GM23338 (cell line): ENCODE measurements around the gene IGF1R. TPM values are rescaled to one million over a fixed set of nuclear protein-coding genes. Genes with fewer than 3 reads are reported as not detected.

Experiments
- ATAC-seq: fragments of 200-7000 bp; cut with Tn5 transposase; 3 replicates; pipeline ENCODE4 v1.9.1; 2020
- DNase-seq: peaks from one replicate; pipeline ENCODE4 v3.0.0-alpha.2; 2015; ENCODE audit warnings: low spot score
- H2AFZ ChIP-seq: fragments of 200-600 bp; sonication (generic); 2 replicates; pipeline ENCODE4 v1.8.0; 2016; ENCODE audit warnings: antibody characterized with exemption, mild to moderate bottlenecking, moderate library complexity
- H3F3A ChIP-seq: fragments of 200-600 bp; sonication (generic); replicated peaks from 2 replicates; pipeline ENCODE4 v1.8.0; 2017; ENCODE audit warnings: antibody characterized with exemption, mixed run types, low read depth
- H3K27ac ChIP-seq: fragments of 200-600 bp; sonication (generic); 2 replicates; pipeline ENCODE4 v1.6.1; 2016; ENCODE audit warnings: low read depth
- H3K27me3 ChIP-seq: fragments of 200-600 bp; sonication (generic); 2 replicates; pipeline ENCODE4 v1.8.0; 2016; ENCODE audit warnings: mild to moderate bottlenecking, mixed run types, moderate library complexity; ENCODE audit not compliant: insufficient read depth
- H3K36me3 ChIP-seq: fragments of 200-600 bp; sonication (generic); 2 replicates; pipeline ENCODE4 v1.8.0; 2016; ENCODE audit warnings: mild to moderate bottlenecking; ENCODE audit not compliant: insufficient read depth
- H3K4me1 ChIP-seq: fragments of 200-600 bp; sonication (generic); 2 replicates; pipeline ENCODE4 v1.8.0; 2016; ENCODE audit warnings: mild to moderate bottlenecking, moderate library complexity; ENCODE audit not compliant: insufficient read depth
- H3K4me2 ChIP-seq: fragments of 200-600 bp; sonication (generic); 2 replicates; pipeline ENCODE4 v1.7.1; 2017; ENCODE audit warnings: mixed run types
- H3K4me3 ChIP-seq: fragments of 200-600 bp; sonication (generic); 2 replicates; pipeline ENCODE4 v1.6.1; 2016; ENCODE audit warnings: mixed run types
- H3K79me2 ChIP-seq: fragments of 200-600 bp; sonication (generic); replicated peaks from 2 replicates; pipeline ENCODE4 v1.8.0; 2017; ENCODE audit warnings: mild to moderate bottlenecking; ENCODE audit not compliant: insufficient read depth
- H3K9me2 ChIP-seq: fragments of 200-600 bp; sonication (generic); 2 replicates; pipeline ENCODE4 v1.8.0; 2017; ENCODE audit not compliant: insufficient read depth
- H4K20me1 ChIP-seq: fragments of 200-600 bp; sonication (generic); replicated peaks from 2 replicates; pipeline ENCODE4 v1.8.0; 2017; ENCODE audit warnings: mild to moderate bottlenecking; ENCODE audit not compliant: insufficient read depth
- H3K27ac Mint-ChIP-seq: 2 replicates; pipeline ENCODE4 v1.8.0; 2020; ENCODE audit warnings: inconsistent platforms, mild to moderate bottlenecking, moderate library complexity, mixed read lengths
- H3K27me3 Mint-ChIP-seq: 3 replicates; pipeline ENCODE4 v1.8.0; 2022; ENCODE audit warnings: low read depth, mild to moderate bottlenecking, moderate library complexity, mixed read lengths, inconsistent platforms; ENCODE audit not compliant: insufficient read depth, poor library complexity
- H3K36me3 Mint-ChIP-seq: 3 replicates; pipeline ENCODE4 v1.8.0; 2021; ENCODE audit warnings: low read depth, mild to moderate bottlenecking, inconsistent platforms, moderate library complexity, mixed read lengths
- H3K4me1 Mint-ChIP-seq: 3 replicates; pipeline ENCODE4 v1.8.0; 2020; ENCODE audit warnings: mild to moderate bottlenecking, inconsistent platforms, mixed read lengths
- H3K4me3 Mint-ChIP-seq: 3 replicates; pipeline ENCODE4 v1.8.0; 2021; ENCODE audit warnings: moderate library complexity, mild to moderate bottlenecking, inconsistent platforms, mixed read lengths
- H3K9me3 Mint-ChIP-seq: 3 replicates; pipeline ENCODE4 v1.8.0; 2020; ENCODE audit warnings: moderate library complexity, mild to moderate bottlenecking, inconsistent platforms, mixed read lengths
- CREB1 ChIP-seq: fragments of 250-450 bp; sonication (Bioruptor Pico); IDR thresholded peaks from 2 replicates; pipeline ENCODE4 v1.5.0; 2020; ENCODE audit warnings: low read depth, mild to moderate bottlenecking, moderate library complexity
- CTCF ChIP-seq, 2 experiments: fragments of 200-600 bp in 1 of 2; sonication (generic) in 1 of 2; conservative IDR thresholded peaks; 2 replicates each; pipeline versions ENCODE4 v1.5.1 to v1.6.1; 2016 to 2017; ENCODE audit warnings: antibody characterized with exemption in 2 of 2, low read depth in 2 of 2, mild to moderate bottlenecking in 2 of 2, moderate library complexity in 1 of 2
- EZH2 ChIP-seq: fragments of 200-600 bp; sonication (generic); IDR thresholded peaks from one replicate; pipeline ENCODE4 v1.8.0; 2017; ENCODE audit warnings: antibody characterized with exemption, mild to moderate bottlenecking, low read depth; ENCODE audit not compliant: unreplicated experiment
- EZH2phosphoT487 ChIP-seq: fragments of 200-600 bp; sonication (generic); IDR thresholded peaks from one replicate; pipeline ENCODE4 v1.8.1; 2018; ENCODE audit warnings: antibody characterized with exemption; ENCODE audit not compliant: unreplicated experiment
- JUNB ChIP-seq: IDR thresholded peaks from one replicate; pipeline ENCODE4 v1.6.1; 2016; ENCODE audit warnings: antibody characterized with exemption; ENCODE audit not compliant: unreplicated experiment
- NANOG ChIP-seq: IDR thresholded peaks from 2 replicates; pipeline ENCODE4 v1.6.1; 2016; ENCODE audit warnings: antibody characterized with exemption, borderline replicate concordance
- POLR2AphosphoS5 ChIP-seq: IDR thresholded peaks from 2 replicates; pipeline ENCODE4 v1.6.1; 2016; ENCODE audit warnings: antibody characterized with exemption, low read depth
- STAT1 ChIP-seq: IDR thresholded peaks from one replicate; pipeline ENCODE4 v1.6.1; 2016; ENCODE audit warnings: antibody characterized with exemption; ENCODE audit not compliant: unreplicated experiment
- ZNF114 ChIP-seq: fragments of 250-450 bp; sonication (Bioruptor Pico); IDR thresholded peaks from 2 replicates; pipeline ENCODE4 v1.5.0; 2020; ENCODE audit warnings: mild to moderate bottlenecking, moderate library complexity
- ZNF331 ChIP-seq: fragments of 250-450 bp; sonication (Bioruptor Pico); IDR thresholded peaks from 2 replicates; pipeline ENCODE4 v1.5.0; 2020; ENCODE audit warnings: low read depth, mild to moderate bottlenecking, moderate library complexity
- polyA plus RNA-seq: library from polyadenylated mRNA; unstranded; fragments of >200 nt; fragmentation: Nextera tagmentation; extraction: Ambion mirVana; gene quantifications from 2 replicates; pipeline ENCODE4 v1.2.1, GENCODE V29; 2016
- total RNA-seq: library from RNA; depleted of rRNA; stranded (reverse); fragments of >200 nt; shearing (Covaris generic); gene quantifications from 2 replicates; pipeline ENCODE4 v1.2.3, GENCODE V29; 2014
- TF ChIP-seq, protein P1 (sequence below): IDR thresholded peaks from one replicate; pipeline ENCODE4 v1.6.1; 2018; ENCODE audit warnings: antibody characterized with exemption; ENCODE audit not compliant: unreplicated experiment
- TF ChIP-seq, protein P2 (sequence below): fragments of 250-450 bp; sonication (Bioruptor Pico); IDR thresholded peaks from 2 replicates; pipeline ENCODE4 v1.5.0; 2020; ENCODE audit warnings: mild to moderate bottlenecking, moderate library complexity
- TF ChIP-seq, protein P3 (sequence below): IDR thresholded peaks from 2 replicates; pipeline ENCODE4 v1.6.1; 2016; ENCODE audit warnings: antibody characterized with exemption

IGF1R gene
- total and polyA plus RNA-seq, 2 experiments from 2014 or later: 20.4 to 92.2 TPM

- TF ChIP-seq, protein P1, sequence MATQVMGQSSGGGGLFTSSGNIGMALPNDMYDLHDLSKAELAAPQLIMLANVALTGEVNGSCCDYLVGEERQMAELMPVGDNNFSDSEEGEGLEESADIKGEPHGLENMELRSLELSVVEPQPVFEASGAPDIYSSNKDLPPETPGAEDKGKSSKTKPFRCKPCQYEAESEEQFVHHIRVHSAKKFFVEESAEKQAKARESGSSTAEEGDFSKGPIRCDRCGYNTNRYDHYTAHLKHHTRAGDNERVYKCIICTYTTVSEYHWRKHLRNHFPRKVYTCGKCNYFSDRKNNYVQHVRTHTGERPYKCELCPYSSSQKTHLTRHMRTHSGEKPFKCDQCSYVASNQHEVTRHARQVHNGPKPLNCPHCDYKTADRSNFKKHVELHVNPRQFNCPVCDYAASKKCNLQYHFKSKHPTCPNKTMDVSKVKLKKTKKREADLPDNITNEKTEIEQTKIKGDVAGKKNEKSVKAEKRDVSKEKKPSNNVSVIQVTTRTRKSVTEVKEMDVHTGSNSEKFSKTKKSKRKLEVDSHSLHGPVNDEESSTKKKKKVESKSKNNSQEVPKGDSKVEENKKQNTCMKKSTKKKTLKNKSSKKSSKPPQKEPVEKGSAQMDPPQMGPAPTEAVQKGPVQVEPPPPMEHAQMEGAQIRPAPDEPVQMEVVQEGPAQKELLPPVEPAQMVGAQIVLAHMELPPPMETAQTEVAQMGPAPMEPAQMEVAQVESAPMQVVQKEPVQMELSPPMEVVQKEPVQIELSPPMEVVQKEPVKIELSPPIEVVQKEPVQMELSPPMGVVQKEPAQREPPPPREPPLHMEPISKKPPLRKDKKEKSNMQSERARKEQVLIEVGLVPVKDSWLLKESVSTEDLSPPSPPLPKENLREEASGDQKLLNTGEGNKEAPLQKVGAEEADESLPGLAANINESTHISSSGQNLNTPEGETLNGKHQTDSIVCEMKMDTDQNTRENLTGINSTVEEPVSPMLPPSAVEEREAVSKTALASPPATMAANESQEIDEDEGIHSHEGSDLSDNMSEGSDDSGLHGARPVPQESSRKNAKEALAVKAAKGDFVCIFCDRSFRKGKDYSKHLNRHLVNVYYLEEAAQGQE: no peak
These were observed 346.6 kb downstream of the IGF1R start (continued) for GRCh38 chr15:98994892-98995291.

GRCh38 chr15:98996169-98996568 lies 347.8 kb downstream of the IGF1R start:
- no peaks in the 10 kb centered on the region for H3K27me3 ChIP-seq
- H4K20me1 ChIP-seq: no peaks in the 10 kb centered on the region
- Mint-ChIP-seq H3K27me3 (peaks cover 2% of the 10 kb centered on the region), H3K4me3 (no peak overlapping the region), H3K36me3 (peaks cover 2% of the 10 kb centered on the region; the same call in 1 of the 3 replicates), H3K9me3 (no peaks in the 10 kb centered on the region; the same call in 1 of the 3 replicates), H3K4me1 (no peaks in the 10 kb centered on the region), H3K27ac (no peak overlapping the region)
- H3K4me3 ChIP-seq: no peak overlapping the region
- ATAC-seq (no peak), DNase-seq (no peak)
- no peaks in the 10 kb centered on the region for H3K79me2 ChIP-seq
- no peak overlapping the region for H2AFZ ChIP-seq
- no peaks in the 10 kb centered on the region for H3K4me1 ChIP-seq
- H3K36me3 ChIP-seq: no peaks in the 10 kb centered on the region
- H3F3A ChIP-seq: no peaks in the 10 kb centered on the region
- H3K9me2 ChIP-seq: no peaks in the 10 kb centered on the region
- H3K4me2 ChIP-seq: no peak overlapping the region
- H3K27ac ChIP-seq: no peak overlapping the region
- TF ChIP-seq ZNF114 (no peak), JUNB (no peak), ZNF331 (CRISPR knock-in tag) (no peak), POLR2AphosphoS5 (no peak), CREB1 (CRISPR knock-in tag) (no peak), EZH2 (no peak), NANOG (no peak), CTCF (conservative IDR thresholded peaks at IDR 0.05; ENCODE audit: low read depth in 2 of 2) (no peak), EZH2phosphoT487 (no peak), STAT1 (no peak)
- TF ChIP-seq, protein P2, sequence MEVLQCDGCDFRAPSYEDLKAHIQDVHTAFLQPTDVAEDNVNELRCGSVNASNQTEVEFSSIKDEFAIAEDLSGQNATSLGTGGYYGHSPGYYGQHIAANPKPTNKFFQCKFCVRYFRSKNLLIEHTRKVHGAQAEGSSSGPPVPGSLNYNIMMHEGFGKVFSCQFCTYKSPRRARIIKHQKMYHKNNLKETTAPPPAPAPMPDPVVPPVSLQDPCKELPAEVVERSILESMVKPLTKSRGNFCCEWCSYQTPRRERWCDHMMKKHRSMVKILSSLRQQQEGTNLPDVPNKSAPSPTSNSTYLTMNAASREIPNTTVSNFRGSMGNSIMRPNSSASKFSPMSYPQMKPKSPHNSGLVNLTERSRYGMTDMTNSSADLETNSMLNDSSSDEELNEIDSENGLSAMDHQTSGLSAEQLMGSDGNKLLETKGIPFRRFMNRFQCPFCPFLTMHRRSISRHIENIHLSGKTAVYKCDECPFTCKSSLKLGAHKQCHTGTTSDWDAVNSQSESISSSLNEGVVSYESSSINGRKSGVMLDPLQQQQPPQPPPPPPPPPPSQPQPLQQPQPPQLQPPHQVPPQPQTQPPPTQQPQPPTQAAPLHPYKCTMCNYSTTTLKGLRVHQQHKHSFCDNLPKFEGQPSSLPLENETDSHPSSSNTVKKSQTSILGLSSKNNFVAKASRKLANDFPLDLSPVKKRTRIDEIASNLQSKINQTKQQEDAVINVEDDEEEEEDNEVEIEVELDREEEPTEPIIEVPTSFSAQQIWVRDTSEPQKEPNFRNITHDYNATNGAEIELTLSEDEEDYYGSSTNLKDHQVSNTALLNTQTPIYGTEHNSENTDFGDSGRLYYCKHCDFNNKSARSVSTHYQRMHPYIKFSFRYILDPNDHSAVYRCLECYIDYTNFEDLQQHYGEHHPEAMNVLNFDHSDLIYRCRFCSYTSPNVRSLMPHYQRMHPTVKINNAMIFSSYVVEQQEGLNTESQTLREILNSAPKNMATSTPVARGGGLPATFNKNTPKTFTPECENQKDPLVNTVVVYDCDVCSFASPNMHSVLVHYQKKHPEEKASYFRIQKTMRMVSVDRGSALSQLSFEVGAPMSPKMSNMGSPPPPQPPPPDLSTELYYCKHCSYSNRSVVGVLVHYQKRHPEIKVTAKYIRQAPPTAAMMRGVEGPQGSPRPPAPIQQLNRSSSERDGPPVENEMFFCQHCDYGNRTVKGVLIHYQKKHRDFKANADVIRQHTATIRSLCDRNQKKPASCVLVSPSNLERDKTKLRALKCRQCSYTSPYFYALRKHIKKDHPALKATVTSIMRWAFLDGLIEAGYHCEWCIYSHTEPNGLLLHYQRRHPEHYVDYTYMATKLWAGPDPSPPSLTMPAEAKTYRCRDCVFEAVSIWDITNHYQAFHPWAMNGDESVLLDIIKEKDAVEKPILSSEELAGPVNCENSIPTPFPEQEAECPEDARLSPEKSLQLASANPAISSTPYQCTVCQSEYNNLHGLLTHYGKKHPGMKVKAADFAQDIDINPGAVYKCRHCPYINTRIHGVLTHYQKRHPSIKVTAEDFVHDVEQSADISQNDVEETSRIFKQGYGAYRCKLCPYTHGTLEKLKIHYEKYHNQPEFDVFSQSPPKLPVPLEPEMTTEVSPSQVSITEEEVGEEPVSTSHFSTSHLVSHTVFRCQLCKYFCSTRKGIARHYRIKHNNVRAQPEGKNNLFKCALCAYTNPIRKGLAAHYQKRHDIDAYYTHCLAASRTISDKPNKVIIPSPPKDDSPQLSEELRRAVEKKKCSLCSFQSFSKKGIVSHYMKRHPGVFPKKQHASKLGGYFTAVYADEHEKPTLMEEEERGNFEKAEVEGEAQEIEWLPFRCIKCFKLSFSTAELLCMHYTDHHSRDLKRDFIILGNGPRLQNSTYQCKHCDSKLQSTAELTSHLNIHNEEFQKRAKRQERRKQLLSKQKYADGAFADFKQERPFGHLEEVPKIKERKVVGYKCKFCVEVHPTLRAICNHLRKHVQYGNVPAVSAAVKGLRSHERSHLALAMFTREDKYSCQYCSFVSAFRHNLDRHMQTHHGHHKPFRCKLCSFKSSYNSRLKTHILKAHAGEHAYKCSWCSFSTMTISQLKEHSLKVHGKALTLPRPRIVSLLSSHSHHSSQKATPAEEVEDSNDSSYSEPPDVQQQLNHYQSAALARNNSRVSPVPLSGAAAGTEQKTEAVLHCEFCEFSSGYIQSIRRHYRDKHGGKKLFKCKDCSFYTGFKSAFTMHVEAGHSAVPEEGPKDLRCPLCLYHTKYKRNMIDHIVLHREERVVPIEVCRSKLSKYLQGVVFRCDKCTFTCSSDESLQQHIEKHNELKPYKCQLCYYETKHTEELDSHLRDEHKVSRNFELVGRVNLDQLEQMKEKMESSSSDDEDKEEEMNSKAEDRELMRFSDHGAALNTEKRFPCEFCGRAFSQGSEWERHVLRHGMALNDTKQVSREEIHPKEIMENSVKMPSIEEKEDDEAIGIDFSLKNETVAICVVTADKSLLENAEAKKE: no peak
- TF ChIP-seq, protein P3, sequence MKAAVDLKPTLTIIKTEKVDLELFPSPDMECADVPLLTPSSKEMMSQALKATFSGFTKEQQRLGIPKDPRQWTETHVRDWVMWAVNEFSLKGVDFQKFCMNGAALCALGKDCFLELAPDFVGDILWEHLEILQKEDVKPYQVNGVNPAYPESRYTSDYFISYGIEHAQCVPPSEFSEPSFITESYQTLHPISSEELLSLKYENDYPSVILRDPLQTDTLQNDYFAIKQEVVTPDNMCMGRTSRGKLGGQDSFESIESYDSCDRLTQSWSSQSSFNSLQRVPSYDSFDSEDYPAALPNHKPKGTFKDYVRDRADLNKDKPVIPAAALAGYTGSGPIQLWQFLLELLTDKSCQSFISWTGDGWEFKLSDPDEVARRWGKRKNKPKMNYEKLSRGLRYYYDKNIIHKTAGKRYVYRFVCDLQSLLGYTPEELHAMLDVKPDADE: no peak
